Osteoblast (primary cell): ENCODE measurements around the gene LCN15. TPM values are rescaled to one million over a fixed set of nuclear protein-coding genes. Genes with fewer than 3 reads are reported as not detected.
"Not testable (repeated sequence)": the region's sequence is repeated elsewhere in the genome, so short reads cannot be mapped to it uniquely, and the experiment has no call there.

Experiments
- DNase-seq: peaks from one replicate; pipeline ENCODE4 v3.0.0; 2011; ENCODE audit warnings: low spot score, mixed read lengths; ENCODE audit not compliant: insufficient read length; ENCODE audit errors: missing footprints
- H2AFZ ChIP-seq: 2 replicates; pipeline ENCODE4 v1.6.0; 2011; ENCODE audit warnings: mild to moderate bottlenecking, low read length
- H3K27ac ChIP-seq: 2 replicates; pipeline ENCODE4 v1.5.1; 2011; ENCODE audit warnings: mild to moderate bottlenecking, low read depth, low read length, moderate library complexity
- H3K27me3 ChIP-seq: 2 replicates; pipeline ENCODE4 v1.6.0; 2012; ENCODE audit warnings: mild to moderate bottlenecking, control low read depth, inconsistent platforms, low read length, moderate library complexity; ENCODE audit not compliant: insufficient read depth
- H3K36me3 ChIP-seq: 2 replicates; pipeline ENCODE4 v1.5.1; 2011; ENCODE audit warnings: mild to moderate bottlenecking, low read length, control low read depth, moderate library complexity; ENCODE audit not compliant: insufficient read depth
- H3K4me1 ChIP-seq: 2 replicates; pipeline ENCODE4 v1.5.1; 2011; ENCODE audit warnings: mild to moderate bottlenecking, low read length, control low read depth, moderate library complexity; ENCODE audit not compliant: insufficient read depth
- H3K4me2 ChIP-seq: 2 replicates; pipeline ENCODE4 v1.6.0; 2011; ENCODE audit warnings: mild to moderate bottlenecking, low read length; ENCODE audit not compliant: insufficient read depth
- H3K4me3 ChIP-seq: fragments of 200-600 bp; sonication (generic); 3 replicates; pipeline ENCODE4 v1.5.1; 2012; ENCODE audit warnings: mild to moderate bottlenecking, low read length, inconsistent platforms; ENCODE audit not compliant: insufficient read depth
- H3K79me2 ChIP-seq: 2 replicates; pipeline ENCODE4 v1.6.0; 2012; ENCODE audit warnings: mild to moderate bottlenecking, low read length, control low read depth, inconsistent platforms; ENCODE audit not compliant: insufficient read depth
- H3K9me3 ChIP-seq: 2 replicates; pipeline ENCODE4 v1.5.1; 2011; ENCODE audit warnings: low read depth, low read length, control low read depth
- H4K20me1 ChIP-seq: 2 replicates; pipeline ENCODE4 v1.6.0; 2012; ENCODE audit warnings: mild to moderate bottlenecking, low read length, control low read depth; ENCODE audit not compliant: insufficient read depth
- CTCF ChIP-seq: IDR thresholded peaks from 2 replicates; pipeline ENCODE4 v1.5.1; 2011; ENCODE audit warnings: mild to moderate bottlenecking, low read depth, low read length, moderate library complexity; ENCODE audit errors: extremely low read depth
- total RNA-seq: library from RNA; depleted of rRNA; stranded (reverse); fragments of >200 nt; gene quantifications from 2 replicates; pipeline ENCODE4 v1.2.3, GENCODE V29; 2012

Gene LCN15
- total RNA-seq, 1 donor = not detected

GRCh38 chr9:136760834-136761544, 3.3 kb downstream of the LCN15 start:
- Histone ChIP-seq H3K4me2 (peak overlapping the region; percentile 61), H2AFZ (peak overlapping the region; percentile 72)

GRCh38 chr9:136760424-136760823, 3.9 kb downstream of the LCN15 start:
- TF ChIP-seq CTCF = no peak
- no peak overlapping the region for H3K27ac ChIP-seq
- no peak overlapping the region for H3K4me3 ChIP-seq
- no peak overlapping the region for H3K4me2 ChIP-seq
- no peak overlapping the region for H2AFZ ChIP-seq
- no peaks in the 10 kb centered on the region for H3K27me3 ChIP-seq
- no peaks in the 10 kb centered on the region for H3K36me3 ChIP-seq
- H3K79me2 ChIP-seq = no peaks in the 10 kb centered on the region
- H4K20me1 ChIP-seq = no peaks in the 10 kb centered on the region
- DNase-seq = peak; percentile 38
- H3K4me1 ChIP-seq = no peaks in the 10 kb centered on the region
- H3K9me3 ChIP-seq = peaks cover 6% of the 10 kb centered on the region

More at GRCh38 chr9:136760834-136761544, 3.3 kb downstream of the LCN15 start:
- peak overlapping the region; percentile 19 for H3K4me3 ChIP-seq
- H3K27me3 ChIP-seq, H4K20me1 ChIP-seq, H3K36me3 ChIP-seq, H3K4me1 ChIP-seq, H3K9me3 ChIP-seq, H3K27ac ChIP-seq, H3K79me2 ChIP-seq: not testable (repeated sequence)
- DNase-seq = peak; percentile 97
- TF ChIP-seq CTCF = peak; percentile 69

GRCh38 chr9:136759436-136760325, 4.6 kb downstream of the LCN15 start:
- no peaks in the 10 kb centered on the region for H3K79me2 ChIP-seq
- H3K27me3 ChIP-seq = no peaks in the 10 kb centered on the region
- peaks cover 6% of the 10 kb centered on the region for H3K9me3 ChIP-seq
- no peak overlapping the region for H3K4me3 ChIP-seq
- no peak for TF ChIP-seq CTCF
- DNase-seq = peak; percentile 72
- H3K27ac ChIP-seq = no peak overlapping the region
- H4K20me1 ChIP-seq = no peaks in the 10 kb centered on the region
- no peak overlapping the region for H3K4me2 ChIP-seq
- no peaks in the 10 kb centered on the region for H3K4me1 ChIP-seq
- no peaks in the 10 kb centered on the region for H3K36me3 ChIP-seq
- no peak overlapping the region for H2AFZ ChIP-seq

GRCh38 chr9:136759001-136759400, 5.3 kb downstream of the LCN15 start:
- H2AFZ ChIP-seq = no peak overlapping the region

More at GRCh38 chr9:136759001-136759400, 5.3 kb downstream of the LCN15 start:
- Histone ChIP-seq H3K36me3 (no peaks in the 10 kb centered on the region), H4K20me1 (no peaks in the 10 kb centered on the region), H3K27ac (no peak overlapping the region), H3K9me3 (peaks cover 6% of the 10 kb centered on the region), H3K4me2 (no peak overlapping the region), H3K79me2 (no peaks in the 10 kb centered on the region), H3K4me1 (no peaks in the 10 kb centered on the region), H3K27me3 (no peaks in the 10 kb centered on the region), H3K4me3 (no peak overlapping the region)
- TF ChIP-seq CTCF = no peak
- DNase-seq = peak; percentile 63
